H1 (cell line): ENCODE results near the gene DHRS3. TPM values are rescaled to one million over a fixed set of nuclear protein-coding genes. Genes with fewer than 3 reads are reported as not detected.

ENCODE experiments used
- CTCF ChIA-PET: fragments of 300-600 bp; sonication (Branson Sonifier 250); formaldehyde crosslinking; loops from one replicate; lab custom pipeline; 2021; ENCODE audit not compliant: partially characterized antibody; lab: Charles Lee
- POLR2A ChIA-PET: fragments of 300-600 bp; sonication (Branson Sonifier 250); formaldehyde crosslinking; loops from one replicate; lab custom pipeline; 2021; ENCODE audit warnings: inconsistent platforms; ENCODE audit not compliant: partially characterized antibody; lab: Charles Lee
- DNase-seq, 2 experiments: peaks; one replicate each; pipeline versions ENCODE4 v3.0.0 to v3.0.0-alpha.2; 2010 to 2022; ENCODE audit warnings: low spot score in 2 of 2, low read depth in 1 of 2, mixed read lengths in 1 of 2
- FAIRE-seq: peaks from 2 replicates; lab custom pipeline; 2011; peaks lifted over from hg19 to GRCh38; lab: Jason Lieb, UNC
- H2AFZ ChIP-seq: 2 replicates; pipeline ENCODE4 v1.8.1; 2012; ENCODE audit warnings: low read length, inconsistent platforms
- H2AK5ac ChIP-seq: 2 replicates; pipeline ENCODE4 v1.6.1; 2013; ENCODE audit warnings: low read depth, low read length
- H2BK120ac ChIP-seq: replicated peaks from 2 replicates; pipeline ENCODE3; 2013; ENCODE audit warnings: low read depth, low read length, inconsistent platforms
- H2BK12ac ChIP-seq: 2 replicates; pipeline ENCODE4 v1.6.1; 2013; ENCODE audit warnings: low read depth, low read length
- H2BK15ac ChIP-seq: 2 replicates; pipeline ENCODE4 v1.6.1; 2013; ENCODE audit warnings: low read length
- H2BK20ac ChIP-seq: 2 replicates; pipeline ENCODE4 v1.6.1; 2013; ENCODE audit warnings: low read length
- H2BK5ac ChIP-seq: 2 replicates; pipeline ENCODE4 v1.6.1; 2013; ENCODE audit warnings: low read depth, low read length
- H3K14ac ChIP-seq: 2 replicates; pipeline ENCODE4 v1.6.1; 2013; ENCODE audit warnings: inconsistent platforms; ENCODE audit not compliant: insufficient read length
- H3K18ac ChIP-seq: 2 replicates; pipeline ENCODE4 v1.6.1; 2013; ENCODE audit warnings: low read length; ENCODE audit errors: extremely low read depth
- H3K23ac ChIP-seq: 2 replicates; pipeline ENCODE4 v1.6.1; 2013; ENCODE audit warnings: inconsistent platforms; ENCODE audit not compliant: insufficient read length
- H3K23me2 ChIP-seq: 2 replicates; pipeline ENCODE4 v1.6.1; 2013; ENCODE audit warnings: low read depth, low read length
- H3K27ac ChIP-seq: 2 replicates; pipeline ENCODE4 v1.6.1; 2011; ENCODE audit warnings: low read depth, low read length, inconsistent platforms
- H3K27me3 ChIP-seq, 4 experiments: replicated peaks in 1 of 4; 1 replicate in 1 of 4; 2 replicates in 3 of 4; pipeline versions ENCODE4 v1.6.1 to v1.8.1; 2011 to 2013; ENCODE audit warnings: low read length in 3 of 4, mild to moderate bottlenecking in 3 of 4, inconsistent platforms in 2 of 4, mixed read lengths in 2 of 4, moderate library complexity in 1 of 4; ENCODE audit not compliant: control insufficient read depth in 3 of 4, insufficient read depth in 3 of 4; ENCODE audit errors: extremely low read depth in 1 of 4
- H3K36me3 ChIP-seq, 4 experiments: 2 replicates each; pipeline versions ENCODE4 v1.6.1 to v1.8.1; 2011 to 2013; ENCODE audit warnings: mild to moderate bottlenecking in 4 of 4, low read length in 3 of 4, moderate library complexity in 2 of 4, control low read depth in 1 of 4, inconsistent platforms in 1 of 4; ENCODE audit not compliant: insufficient read depth in 4 of 4, control insufficient read depth in 2 of 4
- H3K4ac ChIP-seq: replicated peaks from 2 replicates; pipeline ENCODE3; 2013; ENCODE audit warnings: low read length, low read depth, mixed read lengths, inconsistent platforms; ENCODE audit not compliant: insufficient read length
- H3K4me1 ChIP-seq, 4 experiments: replicated peaks in 1 of 4; 1 replicate in 1 of 4; 2 replicates in 3 of 4; pipeline versions ENCODE4 v1.6.1 to v1.8.1; 2011 to 2013; ENCODE audit warnings: low read length in 3 of 4, inconsistent platforms in 2 of 4, mixed read lengths in 1 of 4; ENCODE audit not compliant: insufficient read depth in 4 of 4, control insufficient read depth in 3 of 4
- H3K4me2 ChIP-seq, 2 experiments: 2 replicates each; pipeline versions ENCODE4 v1.6.1 to v1.8.1; 2011 to 2013; ENCODE audit warnings: low read depth in 2 of 2, low read length in 2 of 2, control low read depth in 1 of 2, inconsistent platforms in 1 of 2, mild to moderate bottlenecking in 1 of 2; ENCODE audit not compliant: insufficient read depth in 1 of 2
- H3K4me3 ChIP-seq, 4 experiments: fragments of 200-600, 300-600 bp in 1 of 4; sonication (generic), shearing (Covaris generic), sonication (Bioruptor Twin) in 1 of 4; 2 replicates each; pipeline versions ENCODE4 v1.5.1 to v1.8.1; 2011 to 2016; ENCODE audit warnings: low read length in 4 of 4, low read depth in 3 of 4, control low read depth in 2 of 4, inconsistent platforms in 2 of 4, mild to moderate bottlenecking in 2 of 4, mixed read lengths in 1 of 4, moderate library complexity in 1 of 4; ENCODE audit not compliant: insufficient read depth in 2 of 4; ENCODE audit errors: extremely low read depth in 1 of 4
- H3K56ac ChIP-seq: replicated peaks from 2 replicates; pipeline ENCODE3; 2013; ENCODE audit warnings: low read depth, mild to moderate bottlenecking, mixed read lengths, low read length, inconsistent platforms; ENCODE audit not compliant: insufficient read length
- H3K79me1 ChIP-seq: 2 replicates; pipeline ENCODE4 v1.6.1; 2013; ENCODE audit warnings: low read depth, low read length, control low read depth
- H3K79me2 ChIP-seq, 2 experiments: 2 replicates each; pipeline versions ENCODE4 v1.6.1 to v1.8.1; 2012 to 2013; ENCODE audit warnings: low read length in 2 of 2, mild to moderate bottlenecking in 2 of 2, inconsistent platforms in 1 of 2; ENCODE audit not compliant: insufficient read depth in 2 of 2, control insufficient read depth in 1 of 2
- H3K9ac ChIP-seq, 4 experiments: replicated peaks in 1 of 4; 1 replicate in 1 of 4; 2 replicates in 3 of 4; pipeline versions ENCODE4 v1.6.1 to v1.8.1; 2011 to 2013; ENCODE audit warnings: low read depth in 3 of 4, low read length in 3 of 4, control low read depth in 2 of 4, mild to moderate bottlenecking in 2 of 4, moderate library complexity in 2 of 4, inconsistent platforms in 1 of 4; ENCODE audit errors: extremely low read depth in 1 of 4
- H3K9me3 ChIP-seq, 2 experiments: 2 replicates each; pipeline versions ENCODE4 v1.6.1 to v1.8.1; 2012 to 2013; ENCODE audit warnings: mild to moderate bottlenecking in 2 of 2, moderate library complexity in 2 of 2, control low read depth in 1 of 2, inconsistent platforms in 1 of 2, low read depth in 1 of 2, low read length in 1 of 2, mixed read lengths in 1 of 2; ENCODE audit not compliant: insufficient read depth in 2 of 2
- H4K20me1 ChIP-seq, 2 experiments: replicated peaks in 1 of 2; 2 replicates each; pipeline versions ENCODE3 to v1.8.1; 2011 to 2013; ENCODE audit warnings: inconsistent platforms in 2 of 2, low read length in 2 of 2, mild to moderate bottlenecking in 1 of 2; ENCODE audit not compliant: insufficient read depth in 2 of 2, control insufficient read depth in 1 of 2
- H4K5ac ChIP-seq: 2 replicates; pipeline ENCODE4 v1.6.1; 2013; ENCODE audit warnings: low read length, low read depth, mixed read lengths, inconsistent platforms; ENCODE audit not compliant: insufficient read length
- H4K8ac ChIP-seq: 2 replicates; pipeline ENCODE4 v1.8.0; 2013; ENCODE audit warnings: mild to moderate bottlenecking, moderate library complexity, low read length, inconsistent platforms; ENCODE audit not compliant: insufficient read depth; ENCODE audit errors: extremely low read depth
- H4K91ac ChIP-seq: replicated peaks from 2 replicates; pipeline ENCODE3; 2013; ENCODE audit warnings: low read length, mixed read lengths, inconsistent platforms; ENCODE audit not compliant: insufficient read length
- ASH2L ChIP-seq: fragments of 200-600, 300-600 bp; sonication (generic); IDR thresholded peaks from one replicate; pipeline ENCODE4 v1.7.1; 2017; ENCODE audit warnings: low read length
- CTBP2 ChIP-seq: IDR thresholded peaks from 2 replicates; pipeline ENCODE4 v1.7.0; 2011; ENCODE audit warnings: borderline replicate concordance, mild to moderate bottlenecking, moderate library complexity, mixed read lengths, low read length; ENCODE audit not compliant: insufficient read depth, insufficient read length
- EGR1 ChIP-seq: IDR thresholded peaks from 2 replicates; pipeline ENCODE4 v1.6.1; 2011; ENCODE audit warnings: low read depth, low read length, borderline replicate concordance
- EP300 ChIP-seq, 2 experiments: IDR thresholded peaks; 1 replicate in 1 of 2; 2 replicates in 1 of 2; pipeline ENCODE4 v1.6.1; 2011 to 2012; ENCODE audit warnings: low read depth in 2 of 2, low read length in 2 of 2, mild to moderate bottlenecking in 2 of 2, borderline replicate concordance in 1 of 2, inconsistent platforms in 1 of 2, moderate library complexity in 1 of 2
- HDAC2 ChIP-seq, 2 experiments: fragments of 300-600 bp in 1 of 2; sonication (generic) in 1 of 2; IDR thresholded peaks; 2 replicates each; pipeline ENCODE4 v1.6.1; 2011 to 2012; ENCODE audit warnings: low read depth in 2 of 2, low read length in 2 of 2, mild to moderate bottlenecking in 2 of 2, moderate library complexity in 2 of 2, borderline replicate concordance in 1 of 2, inconsistent platforms in 1 of 2
- JUND ChIP-seq: IDR thresholded peaks from 2 replicates; pipeline ENCODE4 v1.6.1; 2011; ENCODE audit warnings: mild to moderate bottlenecking, improper control_type of control experiment, low read length
- NANOG ChIP-seq: IDR thresholded peaks from 2 replicates; pipeline ENCODE4 v1.6.1; 2011; ENCODE audit warnings: low read length, low read depth, mild to moderate bottlenecking, inconsistent platforms; ENCODE audit not compliant: insufficient read depth, poor library complexity, severe bottlenecking
- SP1 ChIP-seq: IDR thresholded peaks from 2 replicates; pipeline ENCODE4 v1.6.1; 2011; ENCODE audit warnings: low read depth, low read length
- SRF ChIP-seq: IDR thresholded peaks from 2 replicates; pipeline ENCODE4 v1.6.1; 2011; ENCODE audit warnings: mild to moderate bottlenecking, low read depth, low read length, moderate library complexity
- TBP ChIP-seq: IDR thresholded peaks from 2 replicates; pipeline ENCODE4 v1.6.1; 2011; ENCODE audit warnings: low read depth, low read length, improper control_type of control experiment
- ZNF274 ChIP-seq: IDR thresholded peaks from 2 replicates; pipeline ENCODE4 v1.7.0; 2012; ENCODE audit warnings: low read length, borderline replicate concordance; ENCODE audit errors: extremely low read depth
- WGBS, 2 experiments: shearing (Covaris generic) in 1 of 2; methylation state at CpG; one replicate each; pipeline versions ENCODE4 v1.1.6 to v1.1.7; 2013 to 2015; ENCODE audit warnings: low lambda C conversion rate in 2 of 2, mixed read lengths in 2 of 2, inconsistent platforms in 1 of 2, low coverage in 1 of 2, missing lambda C conversion rate in 1 of 2; ENCODE audit not compliant: insufficient replicate concordance in 2 of 2, insufficient coverage in 1 of 2, insufficient read length in 1 of 2; ENCODE audit errors: extremely low coverage in 1 of 2, missing lambda C conversion rate in 1 of 2; 5-methylcytosine and 5-hydroxymethylcytosine counted together
- polyA plus RNA-seq, 7 experiments: library from polyadenylated mRNA; depleted of rRNA in 3 of 7; stranded (reverse) in 5 of 7; unstranded in 2 of 7; fragments of >200 nt in 5 of 7; fragments of 200-250 nt in 2 of 7; gene quantifications; 1 replicate in 5 of 7; 2 replicates in 1 of 7; 4 replicates in 1 of 7; pipeline versions ENCODE4 v1.2.1 to v1.2.3, GENCODE V29; 2011 to 2013; ENCODE audit warnings: missing spikeins in 2 of 7, mixed read lengths in 2 of 7
- total RNA-seq: library from RNA; stranded (reverse); fragmentation: NEBNext Ultra II Directional; extraction: Animal tissue kit (Norgen Biotek cat#: 25700); gene quantifications from 2 replicates; pipeline ENCODE4 v1.2.1, GENCODE V29; 2021
- TF ChIP-seq, protein P1 (sequence below): IDR thresholded peaks from 2 replicates; pipeline ENCODE4 v1.6.1; 2011; ENCODE audit warnings: low read depth, mild to moderate bottlenecking, low read length; ENCODE audit not compliant: insufficient read depth

The DHRS3 gene
- total and polyA plus RNA-seq, 2 of the 8 experiments (the other 6 are each of a cell fraction or from before 2014, with no cell fraction given): 32.5 to 36.4 TPM

DNA sequence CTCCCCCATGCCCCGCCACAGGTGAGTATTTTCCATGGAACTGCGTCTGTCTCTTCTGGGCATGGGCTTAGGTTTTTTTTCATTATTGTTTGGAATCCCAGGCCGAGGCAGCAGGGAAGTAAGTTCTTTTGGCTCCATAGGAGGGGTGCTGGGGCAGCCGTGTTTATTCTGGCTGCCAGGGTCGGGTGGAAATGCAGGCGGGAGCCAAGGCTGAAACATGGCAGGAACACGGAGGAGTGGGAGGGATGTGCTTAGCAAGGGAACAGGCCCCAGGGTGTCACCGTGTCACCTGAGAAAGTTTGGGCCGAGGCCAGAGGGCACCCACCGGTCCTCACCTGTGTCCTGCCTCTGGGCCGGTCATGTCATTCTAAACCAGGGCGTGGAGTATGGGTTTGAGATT, 4.5 kb upstream of the DHRS3 start:
- no peak overlapping the region for H3K4me2 ChIP-seq
- peak overlapping the region; percentile 66 for H3K18ac ChIP-seq
- peaks cover 17% of the 10 kb centered on the region for H3K23me2 ChIP-seq
- H2BK15ac ChIP-seq: no peak overlapping the region
- no peaks in the 10 kb centered on the region; a peak in 1 of 7 replicates for H3K27me3 ChIP-seq
- no peak overlapping the region for H3K14ac ChIP-seq
- H3K36me3 ChIP-seq: no peaks in the 10 kb centered on the region
- ChIA-PET POLR2A (interaction anchor here (0.9 to 1.4 kb wide), 2 partner anchors 12 to 345 kb away, joined by 3 read pairs; no protein-coding TSS in a partner anchor), CTCF (interaction anchor here (0.8 to 11.2 kb wide), 7 partner anchors 8 to 347 kb away, joined by 4 to 130 read pairs (median 9); no protein-coding TSS in a partner anchor)
- H3K4me1 ChIP-seq: peaks cover 3 to 21% (median 11%) of the 10 kb centered on the region in 4 experiments; a peak in 6 of 7 replicates
- H3K9me3 ChIP-seq: no peaks in the 10 kb centered on the region
- no peak overlapping the region for H3K9ac ChIP-seq
- H3K4me3 ChIP-seq: no peak overlapping the region
- H2AK5ac ChIP-seq: no peak overlapping the region
- H3K79me1 ChIP-seq: no peaks in the 10 kb centered on the region; the same call in 1 of the 2 replicates
- H3K79me2 ChIP-seq: no peaks in the 10 kb centered on the region
- H2BK12ac ChIP-seq: peak overlapping the region; percentile 92; the same call in 1 of the 2 replicates
- H2BK120ac ChIP-seq: no peak overlapping the region
- no peaks in the 10 kb centered on the region for H4K20me1 ChIP-seq
- no peak overlapping the region for H4K91ac ChIP-seq
- H2BK5ac ChIP-seq: 0 out of 2 replicates have a peak overlapping the region, but pooled peaks have one; percentile 60
- H3K56ac ChIP-seq: no peak overlapping the region
- 87% methylated on average over 12 of the region's 12 CpGs; no CpG with 5 or more reads in 1 of the 2 experiments for WGBS, 2 experiments
- 0 out of 2 replicates have a peak overlapping the region, but pooled peaks have one; percentile 21 for H2BK20ac ChIP-seq
- no peak overlapping the region for H3K23ac ChIP-seq
- FAIRE-seq: no peak
- no peak overlapping the region for H4K5ac ChIP-seq
- H4K8ac ChIP-seq: no peak overlapping the region; the same call in 1 of the 2 replicates
- no peak overlapping the region for H3K4ac ChIP-seq
- no peak for DNase-seq
- no peak overlapping the region for H3K27ac ChIP-seq
- no peak overlapping the region for H2AFZ ChIP-seq
- no peak for TF ChIP-seq HDAC2 (IDR thresholded peaks at IDR 0.05; ENCODE audit: borderline replicate concordance in 1 of 2, low read depth in 2 of 2, low read length in 2 of 2)
- TF ChIP-seq, protein P1, sequence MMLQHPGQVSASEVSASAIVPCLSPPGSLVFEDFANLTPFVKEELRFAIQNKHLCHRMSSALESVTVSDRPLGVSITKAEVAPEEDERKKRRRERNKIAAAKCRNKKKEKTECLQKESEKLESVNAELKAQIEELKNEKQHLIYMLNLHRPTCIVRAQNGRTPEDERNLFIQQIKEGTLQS: no peak
- no peak for TF ChIP-seq SRF
- TF ChIP-seq TBP: no peak
- no peak for TF ChIP-seq ZNF274
- TF ChIP-seq EP300 (IDR thresholded peaks at IDR 0.05; ENCODE audit: borderline replicate concordance in 1 of 2, low read depth in 2 of 2, low read length in 2 of 2): no peak
- no peak for TF ChIP-seq EGR1
- TF ChIP-seq CTBP2: no peak
- no peak for TF ChIP-seq JUND
- no peak for TF ChIP-seq ASH2L
- TF ChIP-seq NANOG: no peak
- TF ChIP-seq SP1: no peak
